A549 (cell line): ENCODE results near the gene HAUS1. TPM values are rescaled to one million over a fixed set of nuclear protein-coding genes. Genes with fewer than 3 reads are reported as not detected.

ENCODE experiments used
- ATAC-seq, 2 experiments: fragments of 200-7000 bp in 1 of 2; fragments of >200 bp in 1 of 2; cut with Nextera tagmentation in 1 of 2; cut with Tn5 transposase in 1 of 2; 3 replicates each; pipeline versions ENCODE4 v1.8.0 to v1.9.1; 2018 to 2020; ENCODE audit warnings: mild to moderate bottlenecking in 1 of 2, moderate library complexity in 1 of 2
- CTCF ChIA-PET: fragments of 300-600 bp; sonication (Branson Sonifier 250); formaldehyde crosslinking; extraction: SDS; loops from one replicate; lab custom pipeline; 2021; ENCODE audit warnings: antibody characterized with exemption, inconsistent platforms; lab: Yijun Ruan, JAX
- POLR2A ChIA-PET: fragments of 350-600 bp; formaldehyde crosslinking; extraction: SDS; loops from one replicate; lab custom pipeline; 2021; ENCODE audit warnings: antibody characterized with exemption, inconsistent platforms; lab: Yijun Ruan, JAX
- DNase-seq, 2 experiments: peaks; one replicate each; pipeline versions ENCODE4 v3.0.0 to v3.0.0-alpha.2; 2011 to 2016; ENCODE audit warnings: low read depth in 1 of 2, low spot score in 1 of 2
- FAIRE-seq: peaks from 2 replicates; lab custom pipeline; 2011; peaks lifted over from hg19 to GRCh38; lab: Jason Lieb, UNC
- H3K27ac ChIP-seq, 2 experiments: fragments of >200 bp; sonication (Bioruptor Twin); formaldehyde crosslinking; 3 replicates each; pipeline ENCODE4 v1.5.1; 2016 to 2017
- H3K4me1 ChIP-seq: fragments of >200 bp; sonication (Bioruptor Twin); formaldehyde crosslinking; 3 replicates; pipeline ENCODE4 v1.6.1; 2016
- H3K4me2 ChIP-seq: fragments of >200 bp; sonication (Bioruptor Twin); formaldehyde crosslinking; 3 replicates; pipeline ENCODE4 v1.6.1; 2016
- H3K4me3 ChIP-seq: fragments of >200 bp; sonication (Bioruptor Twin); formaldehyde crosslinking; 3 replicates; pipeline ENCODE4 v1.5.1; 2016
- H3K9me3 ChIP-seq: fragments of >200 bp; sonication (Bioruptor Twin); formaldehyde crosslinking; 3 replicates; pipeline ENCODE4 v1.6.1; 2016
- CEBPB ChIP-seq, 2 experiments: fragments of >200 bp in 1 of 2; sonication (Bioruptor Twin) in 1 of 2; formaldehyde crosslinking in 1 of 2; IDR thresholded peaks; 2 replicates each; pipeline ENCODE4 v1.6.1; 2012 to 2016
- EP300 ChIP-seq, 2 experiments: fragments of >200 bp; sonication (Bioruptor Twin); formaldehyde crosslinking; IDR thresholded peaks; 2 replicates in 1 of 2; 3 replicates in 1 of 2; pipeline ENCODE4 v1.6.1; 2016 to 2017
- FOSL2 ChIP-seq, 2 experiments: fragments of 450-650 bp in 1 of 2; fragments of >200 bp in 1 of 2; sonication (Bioruptor Twin) in 1 of 2; formaldehyde crosslinking; IDR thresholded peaks; 2 replicates each; pipeline versions ENCODE4 v1.5.0 to v1.6.1; 2016 to 2020; ENCODE audit warnings: mild to moderate bottlenecking in 1 of 2, moderate library complexity in 1 of 2
- FOXS1 ChIP-seq: fragments of 250-450 bp; sonication (Bioruptor Pico); IDR thresholded peaks from 2 replicates; pipeline ENCODE4 v1.5.0; 2020; ENCODE audit warnings: mild to moderate bottlenecking, moderate library complexity
- GATA3 ChIP-seq: IDR thresholded peaks from 2 replicates; pipeline ENCODE4 v1.6.1; 2012; ENCODE audit warnings: borderline replicate concordance
- HDAC2 ChIP-seq: fragments of 200-600 bp; sonication (generic); IDR thresholded peaks from 2 replicates; pipeline ENCODE4 v1.6.1; 2016
- HES2 ChIP-seq: fragments of >200 bp; sonication (Bioruptor Twin); formaldehyde crosslinking; IDR thresholded peaks from 2 replicates; pipeline ENCODE4 v1.6.1; 2016
- HOXA7 ChIP-seq: fragments of 250-450 bp; sonication (Bioruptor Pico); IDR thresholded peaks from 2 replicates; pipeline ENCODE4 v1.5.0; 2020; ENCODE audit warnings: mild to moderate bottlenecking, moderate library complexity
- HOXB5 ChIP-seq: fragments of 250-450 bp; sonication (Bioruptor Pico); IDR thresholded peaks from 2 replicates; pipeline ENCODE4 v1.5.0; 2020; ENCODE audit warnings: mild to moderate bottlenecking, moderate library complexity
- JUN ChIP-seq, 2 experiments: fragments of >200 bp; sonication (Bioruptor Twin); formaldehyde crosslinking; IDR thresholded peaks; 2 replicates in 1 of 2; 3 replicates in 1 of 2; pipeline ENCODE4 v1.6.1; 2016 to 2017
- JUNB ChIP-seq: fragments of >200 bp; sonication (Bioruptor Twin); formaldehyde crosslinking; IDR thresholded peaks from 2 replicates; pipeline ENCODE4 v1.6.1; 2016
- MAX ChIP-seq: IDR thresholded peaks from 2 replicates; pipeline ENCODE4 v1.6.1; 2012
- MYC ChIP-seq: IDR thresholded peaks from 2 replicates; pipeline ENCODE4 v1.6.1; 2012; ENCODE audit warnings: mild to moderate bottlenecking, inconsistent platforms, low read length, improper control_type of control experiment, borderline replicate concordance
- NFE2L2 ChIP-seq: fragments of 150-350 bp; conservative IDR thresholded peaks from 2 replicates; pipeline ENCODE4 v1.6.1; 2014; ENCODE audit warnings: low read length
- RAD21 ChIP-seq, 2 experiments: fragments of >200 bp in 1 of 2; sonication (Bioruptor Twin) in 1 of 2; formaldehyde crosslinking in 1 of 2; IDR thresholded peaks in 1 of 2; conservative IDR thresholded peaks in 1 of 2; 2 replicates in 1 of 2; 3 replicates in 1 of 2; pipeline ENCODE4 v1.6.1; 2012 to 2018; ENCODE audit warnings: inconsistent platforms in 1 of 2
- RCOR1 ChIP-seq: fragments of 150-350 bp; IDR thresholded peaks from 2 replicates; pipeline ENCODE4 v1.6.1; 2014; ENCODE audit warnings: antibody characterized with exemption, low read length, low read depth
- SMC3 ChIP-seq: fragments of >200 bp; sonication (Bioruptor Twin); formaldehyde crosslinking; IDR thresholded peaks from 3 replicates; pipeline ENCODE4 v1.6.1; 2018; ENCODE audit warnings: inconsistent platforms
- SREBF2 ChIP-seq: fragments of 450-650 bp; IDR thresholded peaks from 2 replicates; pipeline ENCODE4 v1.6.1; 2014; ENCODE audit warnings: mild to moderate bottlenecking, moderate library complexity
- TP53 ChIP-seq: fragments of 250-450 bp; sonication (Bioruptor Pico); IDR thresholded peaks from 2 replicates; pipeline ENCODE4 v1.5.0; 2021; ENCODE audit warnings: mild to moderate bottlenecking, moderate library complexity
- ZNF302 ChIP-seq: fragments of 250-450 bp; sonication (Bioruptor Pico); IDR thresholded peaks from 2 replicates; pipeline ENCODE4 v1.9.0; 2021; ENCODE audit warnings: inconsistent platforms, mild to moderate bottlenecking, moderate library complexity
- ZSCAN20 ChIP-seq: fragments of 250-450 bp; sonication (Bioruptor Pico); IDR thresholded peaks from 2 replicates; pipeline ENCODE4 v1.8.0; 2022; ENCODE audit warnings: mild to moderate bottlenecking, moderate library complexity
- WGBS: methylation state at CpG from one replicate; pipeline ENCODE4 v1.1.6; 2017; ENCODE audit errors: missing lambda C conversion rate; 5-methylcytosine and 5-hydroxymethylcytosine counted together
- polyA plus RNA-seq, 4 experiments: library from polyadenylated mRNA; depleted of rRNA in 3 of 4; stranded (reverse); fragments of >200 nt; fragmentation: RNase III in 1 of 4; extraction: RNeasy Plus Mini Kit Qiagen cat#74134 plus additional on column Dnase treatment in 1 of 4; gene quantifications; 2 replicates in 3 of 4; 3 replicates in 1 of 4; pipeline ENCODE4 v1.2.3, GENCODE V29; 2011 to 2017

Gene HAUS1
- polyA plus RNA-seq, 2 of the 4 experiments (the other 2 are of a cell fraction) = 58.6 to 59.7 TPM

GRCh38 chr18:46152808-46153617 is 48.8 kb downstream of the HAUS1 start:
- ChIA-PET CTCF (interaction anchor here (0.7 to 13.4 kb wide), 4 partner anchors 20 to 515 kb away, joined by 3 to 103 read pairs (median 12); partner anchors contain the start of gene LOXHD1), POLR2A (interaction anchor here (1.5 kb wide), 1 partner anchor 20 kb away, joined by 8 read pairs; a partner anchor contains a TSS)
- WGBS = 33% methylated on average over 7 of the region's 8 CpGs
- peak overlapping the region; percentile 67 for H3K4me2 ChIP-seq
- FAIRE-seq = no peak
- H3K4me3 ChIP-seq = no peak overlapping the region
- peaks cover 52% of the 10 kb centered on the region for H3K4me1 ChIP-seq
- no peak for TF ChIP-seq FOXS1 (CRISPR knock-in tag)
- peak in 1 of 2 experiments; percentile 22; a peak in 2 of 5 replicates for TF ChIP-seq EP300 (IDR thresholded peaks at IDR 0.05)
- DNase-seq = peak in 1 of 2 experiments; percentile 36
- H3K27ac ChIP-seq = peak overlapping the region; percentile 68 to 88
- no peaks in the 10 kb centered on the region for H3K9me3 ChIP-seq
- ATAC-seq = peak; percentile 63 to 74

GRCh38 chr18:46155641-46156051 is 51.5 kb downstream of the HAUS1 start:
- ChIA-PET CTCF (interaction anchor here (1.2 to 13.4 kb wide), 2 partner anchors 11 to 18 kb away, joined by 3 to 103 read pairs; a partner anchor contains a TSS), POLR2A (interaction anchor here (0.6 kb wide), 1 partner anchor 52 kb away, joined by 4 read pairs; no protein-coding TSS in a partner anchor)
- Histone ChIP-seq H3K4me2 (peak overlapping the region; percentile 59), H3K9me3 (no peaks in the 10 kb centered on the region), H3K4me3 (no peak overlapping the region), H3K4me1 (peaks cover 71% of the 10 kb centered on the region), H3K27ac (peak overlapping the region; percentile 70 to 88)
- FAIRE-seq (no peak), DNase-seq (peak in 1 of 2 experiments; percentile 69), ATAC-seq (peak; percentile 73 to 81)
- 19% methylated on average over 2 of the region's 2 CpGs for WGBS
- TF ChIP-seq GATA3 = peak; percentile 26; the same call in 1 of the 2 replicates
- no peak; the same call in 1 of the 2 replicates for TF ChIP-seq FOSL2 (IDR thresholded peaks at IDR 0.05)
- TF ChIP-seq FOSL2 (CRISPR knock-in tag; IDR thresholded peaks at IDR 0.05) = peak; percentile 71
- 0 out of 2 replicates have a peak, but pooled peaks have one; percentile 13 for TF ChIP-seq MAX
- peak in 1 of 2 experiments; percentile 20; a peak in 1 of 4 replicates for TF ChIP-seq CEBPB (IDR thresholded peaks at IDR 0.05)
- TF ChIP-seq JUNB = no peak

- CTCF ChIA-PET = interaction anchor here (4.0 to 13.4 kb wide), 2 partner anchors 17 kb away, joined by 28 to 103 read pairs; a partner anchor contains a TSS
- FAIRE-seq = no peak
- POLR2A ChIA-PET = no interaction called here
Measured at GRCh38 chr18:46156124-46156745, 52.0 kb downstream of the HAUS1 start.

GRCh38 chr18:46156843-46157242 is 52.7 kb downstream of the HAUS1 start:
- no peak for FAIRE-seq
- H3K4me1 ChIP-seq = peaks cover 67% of the 10 kb centered on the region

More at GRCh38 chr18:46156124-46156745, 52.0 kb downstream of the HAUS1 start:
- no peak for ATAC-seq
- peaks cover 71% of the 10 kb centered on the region for H3K4me1 ChIP-seq
- WGBS = 75% methylated on average over 3 of the region's 3 CpGs
- TF ChIP-seq HDAC2 = no peak
- no peak for TF ChIP-seq JUN (IDR thresholded peaks at IDR 0.05)
- no peak for TF ChIP-seq TP53 (CRISPR knock-in tag)
- no peak for TF ChIP-seq NFE2L2
- TF ChIP-seq HOXB5 (CRISPR knock-in tag) = no peak
- no peak for TF ChIP-seq SMC3
- TF ChIP-seq RCOR1 = no peak
- no peak for TF ChIP-seq CEBPB (IDR thresholded peaks at IDR 0.05)
- H3K4me3 ChIP-seq = no peak overlapping the region
- no peak for DNase-seq
- H3K4me2 ChIP-seq = peak overlapping the region; percentile 59
- no peaks in the 10 kb centered on the region for H3K9me3 ChIP-seq
- peak overlapping the region; percentile 70 to 88 for H3K27ac ChIP-seq

More at GRCh38 chr18:46156843-46157242, 52.7 kb downstream of the HAUS1 start:
- DNase-seq (no peak), ATAC-seq (no peak)
- TF ChIP-seq HOXA7 (CRISPR knock-in tag) (no peak), RAD21 (conservative IDR thresholded peaks at IDR 0.05 in 1 of 2, IDR thresholded peaks at IDR 0.05 in 1 of 2) (no peak), HES2 (no peak), HOXB5 (CRISPR knock-in tag) (no peak), ZSCAN20 (no peak), SREBF2 (no peak), ZNF302 (CRISPR knock-in tag) (no peak), MYC (no peak)
- Histone ChIP-seq H3K4me3 (no peak overlapping the region), H3K9me3 (no peaks in the 10 kb centered on the region), H3K4me2 (no peak overlapping the region), H3K27ac (peak overlapping the region; percentile 70 to 88)
- ChIA-PET POLR2A (interaction anchor here (0.8 kb wide), 1 partner anchor 17 kb away, joined by 3 read pairs; no protein-coding TSS in a partner anchor), CTCF (interaction anchor here (2.3 to 4.0 kb wide), 2 partner anchors 10 to 16 kb away, joined by 6 to 28 read pairs; a partner anchor contains a TSS)
- 88% methylated on average over 3 of the region's 3 CpGs for WGBS
